ENCODE measurements around the gene PTPRD. TPM values are rescaled to one million over a fixed set of nuclear protein-coding genes. Genes with fewer than 3 reads are reported as not detected.

Gene PTPRD
- total RNA-seq, 2 experiments from 2014 or later = 0.03 TPM; not detected in 1

GRCh38 chr9:8394341-8394740, 2218.5 kb downstream of the PTPRD start:
- no peak for DNase-seq (ENCODE audit: low spot score)
- CTCF ChIA-PET (ENCODE audit: unreplicated experiment) = no interaction called here
- Histone ChIP-seq H3K4me2 (ENCODE audit: low read length) (no peak overlapping the region), H3K79me2 (ENCODE audit: insufficient read depth, low read depth, low read length) (no peaks in the 10 kb centered on the region), H2AFZ (ENCODE audit: low read length) (no peak overlapping the region), H3K4me1 (ENCODE audit: insufficient read depth, low read length, poor library complexity, severe bottlenecking) (no peaks in the 10 kb centered on the region), H3K9me3 (ENCODE audit: low read length) (no peaks in the 10 kb centered on the region), H3K36me3 (ENCODE audit: insufficient read depth, low read length) (no peaks in the 10 kb centered on the region), H3K4me3 (ENCODE audit: low read depth, low read length, poor library complexity, severe bottlenecking) (no peak overlapping the region), H3K9me2 (ENCODE audit: insufficient read depth, low read length) (no peaks in the 10 kb centered on the region), H3K27ac (ENCODE audit: low read depth, low read length, poor library complexity, severe bottlenecking) (no peak overlapping the region), H4K20me1 (ENCODE audit: insufficient read depth, low read length) (no peaks in the 10 kb centered on the region)
- intact Hi-C loops (cut with micrococcal nuclease; ENCODE audit: unreplicated experiment) = no loop called here
- POLR2A ChIA-PET = no interaction called here
- TF ChIP-seq CTCF (conservative IDR thresholded peaks at IDR 0.05; ENCODE audit: low read length) = no peak
- TF ChIP-seq EZH2phosphoT487 (IDR thresholded peaks at IDR 0.05; ENCODE audit: borderline replicate concordance, low read depth, low read length) = no peak
- BruUV-seq (replicated peaks) = no TSS peak

DNA sequence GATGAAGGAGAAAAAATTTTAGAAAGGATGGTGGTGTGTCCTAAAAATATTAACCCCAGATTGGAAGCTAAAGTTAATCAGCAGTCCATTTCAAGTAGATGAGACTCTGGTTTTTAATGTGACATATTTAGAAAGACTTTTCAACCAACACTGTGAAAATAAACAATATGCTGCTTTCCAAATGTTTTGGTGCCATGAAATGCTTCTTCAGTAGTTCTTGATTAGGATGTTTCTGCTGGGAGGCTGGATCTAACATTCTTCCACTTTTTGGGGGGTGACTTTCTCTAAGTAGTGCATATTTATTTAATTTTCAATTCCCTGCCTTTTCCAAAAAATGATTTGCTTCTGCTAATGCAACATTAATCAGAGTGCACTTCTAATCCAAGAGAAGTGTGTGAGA, 2219.9 kb downstream of the PTPRD start:
- Histone ChIP-seq H3K9me3 (ENCODE audit: low read length) (no peaks in the 10 kb centered on the region), H2AFZ (ENCODE audit: low read length) (no peak overlapping the region), H3K4me2 (ENCODE audit: low read length) (no peak overlapping the region), H3K27ac (ENCODE audit: low read depth, low read length, poor library complexity, severe bottlenecking) (no peak overlapping the region), H3K4me3 (ENCODE audit: low read depth, low read length, poor library complexity, severe bottlenecking) (no peak overlapping the region), H3K36me3 (ENCODE audit: insufficient read depth, low read length) (no peaks in the 10 kb centered on the region), H3K79me2 (ENCODE audit: insufficient read depth, low read depth, low read length) (no peaks in the 10 kb centered on the region), H4K20me1 (ENCODE audit: insufficient read depth, low read length) (no peaks in the 10 kb centered on the region), H3K9me2 (ENCODE audit: insufficient read depth, low read length) (no peaks in the 10 kb centered on the region), H3K4me1 (ENCODE audit: insufficient read depth, low read length, poor library complexity, severe bottlenecking) (no peaks in the 10 kb centered on the region)
- TF ChIP-seq EZH2phosphoT487 (IDR thresholded peaks at IDR 0.05; ENCODE audit: borderline replicate concordance, low read depth, low read length) (no peak), CTCF (conservative IDR thresholded peaks at IDR 0.05; ENCODE audit: low read length) (no peak)
- ChIA-PET CTCF (ENCODE audit: unreplicated experiment) (no interaction called here), POLR2A (interaction anchor here (1.5 kb wide), 1 partner anchor 17 kb away, joined by 3 read pairs; no protein-coding TSS in a partner anchor)
- intact Hi-C loops (cut with micrococcal nuclease; ENCODE audit: unreplicated experiment) = no loop called here
- no peak for DNase-seq (ENCODE audit: low spot score)
- BruUV-seq (replicated peaks) = no TSS peak

- H3K79me2 ChIP-seq (ENCODE audit: insufficient read depth, low read depth, low read length) = no peaks in the 10 kb centered on the region
- ChIA-PET CTCF (ENCODE audit: unreplicated experiment) (no interaction called here), POLR2A (interaction anchor here (0.6 kb wide), 1 partner anchor 946 kb away, joined by 3 read pairs; no protein-coding TSS in a partner anchor)
- intact Hi-C loops (cut with micrococcal nuclease; ENCODE audit: unreplicated experiment) = no loop called here
- no peaks in the 10 kb centered on the region for H3K36me3 ChIP-seq (ENCODE audit: insufficient read depth, low read length)
- no TSS peak for BruUV-seq (replicated peaks)
- DNase-seq (ENCODE audit: low spot score) = no peak
- no peak overlapping the region for H3K27ac ChIP-seq (ENCODE audit: low read depth, low read length, poor library complexity, severe bottlenecking)
- no peak overlapping the region for H3K4me3 ChIP-seq (ENCODE audit: low read depth, low read length, poor library complexity, severe bottlenecking)
- H3K4me1 ChIP-seq (ENCODE audit: insufficient read depth, low read length, poor library complexity, severe bottlenecking) = no peaks in the 10 kb centered on the region
- no peak overlapping the region for H3K4me2 ChIP-seq (ENCODE audit: low read length)
- H3K9me3 ChIP-seq (ENCODE audit: low read length) = no peaks in the 10 kb centered on the region
- H2AFZ ChIP-seq (ENCODE audit: low read length) = no peak overlapping the region
- TF ChIP-seq EZH2phosphoT487 (IDR thresholded peaks at IDR 0.05; ENCODE audit: borderline replicate concordance, low read depth, low read length) (no peak), CTCF (conservative IDR thresholded peaks at IDR 0.05; ENCODE audit: low read length) (no peak)
- H3K9me2 ChIP-seq (ENCODE audit: insufficient read depth, low read length) = no peaks in the 10 kb centered on the region
- no peaks in the 10 kb centered on the region for H4K20me1 ChIP-seq (ENCODE audit: insufficient read depth, low read length)
Observed at GRCh38 chr9:8391566-8391965, 2221.2 kb downstream of the PTPRD start.

Data from OCI-LY7 (cell line).